Inferior parietal cortex (tissue), 1 donor: ENCODE data around the gene KANSL1.

Source experiments
- DNase-seq: peaks from one replicate; pipeline ENCODE4 v3.0.0-alpha.2; 2016; ENCODE audit errors: extremely low spot score

KANSL1 gene

GRCh38 chr17:45998987-45999899 is 194.0 kb downstream of the KANSL1 start, which contains the start of gene STH:
Gene STH (plus strand): TSS chr17:45999250. CDS start chr17:45999280, 30 bp downstream.
- no peak for DNase-seq

DNA sequence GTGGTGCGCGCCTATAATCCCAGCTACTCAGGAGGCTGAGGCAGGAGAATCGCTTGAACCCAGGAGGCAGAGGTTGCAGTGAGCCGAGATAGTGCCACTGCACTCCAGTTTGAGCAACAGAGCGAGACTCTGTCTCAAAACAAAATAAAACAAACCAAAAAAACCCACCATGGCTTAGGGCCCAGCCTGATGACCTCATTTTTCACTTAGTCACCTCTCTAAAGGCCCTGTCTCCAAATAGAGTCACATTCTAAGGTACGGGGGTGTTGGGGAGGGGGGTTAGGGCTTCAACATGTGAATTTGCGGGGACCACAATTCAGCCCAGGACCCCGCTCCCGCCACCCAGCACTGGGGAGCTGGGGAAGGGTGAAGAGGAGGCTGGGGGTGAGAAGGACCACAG is 195.6 kb downstream of the KANSL1 start:
- DNase-seq, result no peak

DNA sequence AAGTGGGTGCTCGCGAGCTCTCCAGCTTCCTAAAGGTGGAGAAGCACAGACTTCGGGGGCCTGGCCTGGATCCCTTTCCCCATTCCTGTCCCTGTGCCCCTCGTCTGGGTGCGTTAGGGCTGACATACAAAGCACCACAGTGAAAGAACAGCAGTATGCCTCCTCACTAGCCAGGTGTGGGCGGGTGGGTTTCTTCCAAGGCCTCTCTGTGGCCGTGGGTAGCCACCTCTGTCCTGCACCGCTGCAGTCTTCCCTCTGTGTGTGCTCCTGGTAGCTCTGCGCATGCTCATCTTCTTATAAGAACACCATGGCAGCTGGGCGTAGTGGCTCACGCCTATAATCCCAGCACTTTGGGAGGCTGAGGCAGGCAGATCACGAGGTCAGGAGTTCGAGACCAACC is 196.1 kb downstream of the KANSL1 start:
- no peak for DNase-seq

GRCh38 chr17:45996282-45996937 is 196.8 kb downstream of the KANSL1 start:
- no peak for DNase-seq

- DNase-seq, result no peak
Measured at GRCh38 chr17:45995627-45996270, 197.5 kb downstream of the KANSL1 start.

DNA sequence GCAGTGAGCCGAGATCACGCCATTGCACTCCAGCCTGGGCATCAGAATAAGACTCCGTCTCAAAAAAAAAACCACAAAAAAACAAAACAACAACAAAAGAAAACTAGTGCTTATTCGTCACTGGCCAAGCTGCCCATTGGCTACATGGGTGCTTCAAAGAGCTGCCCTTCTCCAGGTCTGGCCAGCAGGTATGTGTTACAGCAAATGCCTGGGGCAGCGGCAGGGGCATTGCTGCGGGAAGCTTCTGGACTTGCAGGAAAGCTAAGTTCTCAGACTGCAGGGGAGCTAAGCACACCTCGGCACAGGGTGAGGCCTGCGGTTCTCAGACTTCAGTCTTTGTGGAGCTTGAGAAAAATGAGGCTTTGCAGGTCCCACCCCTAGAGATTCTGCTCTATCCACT is 198.2 kb downstream of the KANSL1 start:
- DNase-seq, result no peak

DNA sequence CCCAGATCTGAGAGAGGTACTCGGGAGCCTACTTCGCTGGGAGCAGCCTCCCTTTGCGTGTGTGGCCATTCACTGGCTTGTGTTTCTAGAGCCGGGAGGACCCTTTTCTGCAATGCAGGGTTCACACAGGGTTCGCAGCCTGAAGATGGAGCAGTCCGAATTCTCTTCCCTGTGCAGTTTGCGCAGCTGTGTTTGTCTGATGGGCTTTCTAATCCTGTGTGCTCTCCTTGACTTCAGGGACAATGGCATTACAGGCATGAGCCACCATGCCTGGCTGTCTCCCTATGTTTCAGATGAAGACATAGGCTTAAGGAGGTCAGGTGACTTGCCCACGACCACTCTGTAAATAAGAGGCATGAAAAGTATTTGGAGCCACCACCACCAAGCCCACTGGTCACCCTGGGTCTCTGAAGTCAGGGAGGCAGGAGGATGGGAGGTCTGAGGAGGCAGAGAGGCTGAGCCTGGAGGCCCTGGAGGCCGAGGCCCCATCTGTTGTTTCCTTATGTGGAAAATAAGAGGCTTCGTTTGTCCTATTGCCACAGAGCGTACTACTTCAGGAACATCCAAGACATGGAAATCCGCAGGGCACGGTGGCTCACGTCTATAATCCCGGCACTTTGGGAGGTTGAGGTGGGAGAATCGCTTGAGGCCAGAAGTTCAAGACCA is 199.1 kb downstream of the KANSL1 start:
- no peak for DNase-seq

DNA sequence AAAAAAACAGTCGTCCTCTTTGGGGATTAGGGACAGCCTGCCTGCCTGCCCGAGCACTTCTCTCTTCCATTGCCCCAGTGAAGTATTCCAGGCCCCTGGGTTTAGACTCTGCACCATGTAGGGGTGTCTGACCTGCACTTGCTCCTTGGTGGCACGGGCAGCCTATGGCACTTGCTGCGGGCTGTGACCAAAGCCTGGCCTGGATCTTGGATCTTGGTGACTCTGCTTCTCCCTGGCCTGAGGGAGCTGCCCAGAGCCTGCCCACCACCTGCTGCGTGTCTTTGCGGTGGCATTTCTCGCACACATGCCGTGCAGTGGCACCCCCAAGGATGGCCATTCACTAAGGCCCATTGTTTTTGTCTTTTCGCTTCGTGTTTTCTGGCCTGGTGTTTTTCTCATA is 200.3 kb downstream of the KANSL1 start:
- no peak for DNase-seq

- no peak for DNase-seq
Measured at GRCh38 chr17:45992175-45992574, 201.1 kb downstream of the KANSL1 start.

DNA sequence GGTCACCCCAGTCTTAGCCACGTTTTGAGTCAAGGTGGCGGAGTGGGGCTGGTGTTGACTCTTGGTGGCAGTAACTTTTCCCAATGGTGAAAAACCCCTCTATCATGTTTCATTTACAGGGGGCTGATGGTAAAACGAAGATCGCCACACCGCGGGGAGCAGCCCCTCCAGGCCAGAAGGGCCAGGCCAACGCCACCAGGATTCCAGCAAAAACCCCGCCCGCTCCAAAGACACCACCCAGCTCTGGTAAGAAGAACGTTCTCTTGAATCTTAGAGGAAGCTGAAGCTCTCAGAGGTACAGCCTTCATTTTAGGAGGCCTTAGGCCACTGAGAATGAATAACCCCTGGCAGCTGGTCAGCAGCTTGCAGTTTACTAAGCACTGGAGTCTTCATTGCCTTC is 201.9 kb downstream of the KANSL1 start:
- DNase-seq, result no peak

- no peak for DNase-seq
Measured at GRCh38 chr17:45990886-45991285, 202.3 kb downstream of the KANSL1 start.

GRCh38 chr17:45989759-45990158 is 203.5 kb downstream of the KANSL1 start:
- DNase-seq, result no peak

GRCh38 chr17:45987706-45988105 is 205.5 kb downstream of the KANSL1 start:
- no peak for DNase-seq

- DNase-seq, result no peak
Measured at GRCh38 chr17:45986056-45986455, 207.2 kb downstream of the KANSL1 start.

DNA sequence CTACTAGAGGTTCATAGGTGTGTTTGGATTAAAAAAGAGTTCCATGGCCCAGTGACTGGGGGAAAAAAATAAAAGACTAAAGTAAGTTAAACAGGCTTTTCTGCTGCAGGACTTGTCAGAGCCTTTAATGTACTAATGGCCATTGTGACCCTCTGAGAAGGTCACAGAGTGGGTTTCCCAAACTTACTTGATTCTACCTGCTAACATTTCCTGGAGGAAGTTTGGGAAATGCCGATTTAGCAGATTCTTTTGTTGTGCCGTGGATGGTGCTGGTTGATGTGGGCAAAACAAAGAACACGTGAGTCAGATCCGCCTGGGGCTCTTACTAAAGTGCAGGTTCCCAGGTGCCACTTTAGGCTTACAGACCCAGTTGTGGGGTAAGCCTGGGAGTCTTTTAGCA is 207.8 kb downstream of the KANSL1 start:
- DNase-seq, result no peak

DNA sequence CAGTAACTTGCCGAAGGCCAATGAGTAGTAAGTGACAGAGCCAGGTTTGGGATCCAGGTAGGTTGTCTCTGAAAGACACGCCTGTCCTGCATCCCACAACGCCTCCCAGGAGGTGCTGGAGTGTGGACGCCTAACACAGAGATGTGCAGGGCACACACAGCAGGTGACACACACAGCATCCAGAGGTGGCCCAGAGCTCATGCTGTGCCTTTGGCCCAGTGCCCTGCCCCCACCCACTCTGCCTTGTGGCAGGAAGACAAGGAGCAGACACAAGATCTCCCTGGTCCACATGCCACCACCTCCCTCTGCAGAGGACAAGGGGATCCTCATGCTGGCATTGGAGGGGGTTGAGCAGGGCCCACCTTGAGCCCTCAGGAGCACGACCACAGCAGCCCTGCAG is 208.9 kb downstream of the KANSL1 start:
- DNase-seq, result no peak

GRCh38 chr17:45983614-45984310 is 209.5 kb downstream of the KANSL1 start:
- DNase-seq, result no peak

GRCh38 chr17:45982791-45983613 is 210.2 kb downstream of the KANSL1 start:
- no peak for DNase-seq

DNA sequence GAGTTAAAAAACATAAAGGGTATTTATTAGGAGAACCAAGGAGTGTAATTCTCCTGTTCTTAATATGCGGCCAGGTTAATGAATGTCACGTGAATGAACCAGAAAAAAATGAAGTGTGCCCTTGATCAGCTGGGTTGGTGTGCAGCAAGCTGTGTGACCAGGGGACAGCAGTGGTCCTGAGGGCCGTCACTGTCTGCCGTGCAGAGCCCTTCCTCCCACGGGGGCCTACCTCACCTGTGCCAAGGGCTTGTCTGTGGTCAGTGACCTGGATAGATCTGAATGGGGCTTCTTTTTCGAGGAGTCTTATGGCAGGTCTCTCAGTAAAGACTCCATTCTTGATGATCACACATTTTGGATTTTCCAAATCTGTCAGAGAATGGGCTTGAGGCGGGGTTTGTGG is 211.9 kb downstream of the KANSL1 start:
- DNase-seq, result no peak

DNA sequence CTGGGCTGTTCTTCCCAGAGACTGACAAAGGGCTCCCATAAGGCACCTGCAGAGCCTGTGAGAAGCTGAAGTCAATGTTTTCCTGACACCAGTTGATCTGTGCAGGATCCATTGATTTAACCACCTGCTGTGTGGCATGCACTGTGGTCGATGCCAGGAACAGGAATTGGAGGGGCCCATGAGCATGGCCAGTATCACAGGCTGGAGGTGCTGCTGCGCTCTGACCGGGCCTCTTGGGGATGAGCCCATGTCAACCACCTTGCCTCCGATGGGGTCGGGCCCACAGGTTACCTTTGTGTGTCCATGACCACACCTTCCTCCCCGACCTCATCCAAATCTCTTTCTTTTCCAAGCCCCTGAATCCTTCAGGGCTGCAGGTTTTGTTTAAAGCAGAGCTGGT is 212.4 kb downstream of the KANSL1 start:
- no peak for DNase-seq
